Keratinocyte (primary cell): ENCODE measurements around the gene LZTR1.

Experiments
- CTCF ChIP-seq, 3 experiments: IDR thresholded peaks in 1 of 3; conservative IDR thresholded peaks in 1 of 3; optimal IDR thresholded peaks in 1 of 3; 2 replicates in 2 of 3; 3 replicates in 1 of 3; pipeline versions ENCODE3 to v1.5.1; 2011; ENCODE audit warnings: low read length in 3 of 3, mild to moderate bottlenecking in 3 of 3, moderate library complexity in 2 of 3, control low read depth in 1 of 3, inconsistent platforms in 1 of 3; ENCODE audit not compliant: insufficient read depth in 2 of 3; ENCODE audit errors: extremely low read depth in 1 of 3
- EZH2 ChIP-seq: IDR thresholded peaks from one replicate; pipeline ENCODE4 v1.6.1; 2012; ENCODE audit warnings: inconsistent platforms, mild to moderate bottlenecking, low read length, moderate library complexity

- no peak for TF ChIP-seq EZH2
- TF ChIP-seq CTCF (optimal IDR thresholded peaks at IDR 0.05 in 1 of 3, IDR thresholded peaks at IDR 0.05 in 1 of 3, conservative IDR thresholded peaks at IDR 0.05 in 1 of 3; ENCODE audit: extremely low read depth in 1 of 3, insufficient read depth in 2 of 3, low read length in 3 of 3): no peak
Observed at GRCh38 chr22:21025266-21025665, 43.2 kb downstream of the LZTR1 start.
